Heart right ventricle (tissue), 16 donors: ENCODE measurements around the gene IGFBP7. TPM values are rescaled to one million over a fixed set of nuclear protein-coding genes. Genes with fewer than 3 reads are reported as not detected.

Experiments used
- ATAC-seq, 8 donors: fragments of 200-7000 bp; cut with Tn5 transposase; one replicate each; pipeline ENCODE4 v1.9.1; 2020; ENCODE audit warnings: mild to moderate bottlenecking in 8 of 8, moderate library complexity in 8 of 8, moderate number of reproducible peaks in 1 of 8
- DNase-seq, 2 donors: peaks; one replicate each; pipeline ENCODE4 v3.0.0-alpha.2; 2020
- H3K27ac ChIP-seq, 10 donors: fragments of 200-600 bp; sonication (generic) in 2 of 10; one replicate each; pipeline versions ENCODE4 v1.5.0 to v1.8.0; 2020 to 2022; ENCODE audit warnings: mild to moderate bottlenecking in 3 of 10
- H3K27me3 ChIP-seq, 7 donors: fragments of 200-600 bp; one replicate each; pipeline ENCODE4 v1.8.0; 2021 to 2022; ENCODE audit warnings: mild to moderate bottlenecking in 2 of 7
- H3K36me3 ChIP-seq, 9 donors: fragments of 200-600 bp; sonication (generic) in 1 of 9; one replicate each; pipeline versions ENCODE4 v1.5.0 to v1.8.0; 2020 to 2022; ENCODE audit warnings: mild to moderate bottlenecking in 2 of 9
- H3K4me1 ChIP-seq, 9 donors: fragments of 200-600 bp; sonication (generic) in 1 of 9; one replicate each; pipeline versions ENCODE4 v1.5.0 to v1.8.0; 2020 to 2022; ENCODE audit warnings: mild to moderate bottlenecking in 4 of 9
- H3K4me3 ChIP-seq, 10 donors: fragments of 200-600 bp; sonication (generic) in 2 of 10; one replicate each; pipeline versions ENCODE4 v1.5.0 to v1.8.0; 2020 to 2022; ENCODE audit warnings: mild to moderate bottlenecking in 7 of 10, moderate library complexity in 2 of 10
- H3K9me3 ChIP-seq, 11 donors: fragments of 200-600 bp in 10 of 11; sonication (generic) in 2 of 11; one replicate each; pipeline versions ENCODE4 v1.5.0 to v1.8.0; 2013 to 2022; ENCODE audit warnings: mild to moderate bottlenecking in 2 of 11, control low read depth in 1 of 11, moderate library complexity in 1 of 11
- WGBS, 2 donors: extraction: QIAGEN DNeasy Blood & Tissue Kit; methylation state at CpG; one replicate each; pipeline ENCODE4 v1.1.7; 2013; ENCODE audit warnings: inconsistent platforms in 1 of 2; 5-methylcytosine and 5-hydroxymethylcytosine counted together
- intact Hi-C, 10 donors: fragments of 100-400 bp; cut with DNase I; formaldehyde crosslinking; loops; one replicate each; pipeline versions ENCODE4 v1.11.1 to v1.14.2; 2022
- polyA plus RNA-seq, 2 donors: library from polyadenylated mRNA; stranded (reverse); fragments of 200-250 nt; gene quantifications; one replicate each; pipeline ENCODE4 v1.2.3, GENCODE V29; 2013
- total RNA-seq, 10 donors: library from RNA; stranded (reverse); fragmentation: NEBNext Ultra II Directional in 3 of 10; extraction: Animal tissue kit (Norgen Biotek cat#: 25700) in 3 of 10; gene quantifications; one replicate each; pipeline versions ENCODE4 v1.2.1 to v1.2.4, GENCODE V29; 2021 to 2023
- TF ChIP-seq, protein P1 (sequence below), 9 donors: fragments of 200-600 bp; sonication (generic) in 2 of 9; IDR thresholded peaks; one replicate each; pipeline versions ENCODE4 v1.5.0 to v1.8.0; 2021 to 2022; ENCODE audit warnings: antibody characterized with exemption in 9 of 9, mild to moderate bottlenecking in 5 of 9, moderate library complexity in 1 of 9
- donor health status: Arrhythmogenic right ventricular cardiomyopathy.
- donor health status: ischemic (EF 13 %, LVEDD 7.1; RV severe dilation, severe dysfunction).
- donor health status: healthy with polysubstance abuse.
- donor health status: DM: no; HTN: yes; CAD: no.
- donor health status: DM: no; HTN: no; CAD: no.
- donor health status: ischemic (EF 25% LVEDD 6.9; RV normal size, moderate dysfunction).
- donor health status: ischemic (EF 25% LVEDD 5.7; RV mildly dilated, moderate dysfunction).
- donor health status: healthy.
- donor health status: DM: yes; HTN: yes; CAD: no.
- donor health status: Ischemic cardiomyopathy.
- donor health status: ischemic (EF 35%, LVEDD 5.7; RV mildly dilated, moderate dysfunction).
- donor health status: nonischemic (EF 11% LVEDD 7.7; RV severe dilation, severe dysfunction).
- donor health status: DM: yes; HTN: yes; CAD: no.
- donor health status: PGD.
- donor health status: ischemic (EF 29% LVEDD 5.4; RV normal size, mild dysfunction).
- donor health status: nonischemic (EF 23%, LVEDD 6.1; RV moderate dilation, normal function).

Gene IGFBP7
- total and polyA plus RNA-seq, 12 donors, result 498 to 1,251 (median 626) TPM

DNA sequence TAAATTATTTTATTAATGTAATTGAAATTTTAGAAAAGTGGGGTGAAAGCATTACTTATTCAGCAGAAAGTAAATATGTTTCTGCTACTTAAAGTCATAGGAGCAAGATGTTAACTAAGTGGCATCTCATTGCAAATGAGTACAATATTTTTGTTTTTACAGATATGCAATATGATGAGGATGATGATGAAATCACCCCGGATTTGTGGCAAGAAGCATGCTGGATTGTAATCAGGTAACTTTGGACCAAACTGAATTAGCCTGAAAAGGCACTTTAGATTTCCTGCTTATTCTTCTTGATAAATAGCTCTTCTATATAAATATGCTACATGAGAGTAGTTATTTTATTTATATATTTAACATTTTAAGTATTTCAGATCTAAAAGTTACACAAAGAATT lies 124.0 kb downstream of the IGFBP7 start:
- Histone ChIP-seq H3K27me3 (no peaks in the 10 kb centered on the region), H3K4me3 (no peak overlapping the region), H3K4me1 (peaks cover 0 to 44% (median 29%) of the 10 kb centered on the region in 9 donors), H3K27ac (no peak overlapping the region), H3K36me3 (peaks cover 0 to 76% (median 35%) of the 10 kb centered on the region in 9 donors), H3K9me3 (no peaks in the 10 kb centered on the region)
- TF ChIP-seq, protein P1, sequence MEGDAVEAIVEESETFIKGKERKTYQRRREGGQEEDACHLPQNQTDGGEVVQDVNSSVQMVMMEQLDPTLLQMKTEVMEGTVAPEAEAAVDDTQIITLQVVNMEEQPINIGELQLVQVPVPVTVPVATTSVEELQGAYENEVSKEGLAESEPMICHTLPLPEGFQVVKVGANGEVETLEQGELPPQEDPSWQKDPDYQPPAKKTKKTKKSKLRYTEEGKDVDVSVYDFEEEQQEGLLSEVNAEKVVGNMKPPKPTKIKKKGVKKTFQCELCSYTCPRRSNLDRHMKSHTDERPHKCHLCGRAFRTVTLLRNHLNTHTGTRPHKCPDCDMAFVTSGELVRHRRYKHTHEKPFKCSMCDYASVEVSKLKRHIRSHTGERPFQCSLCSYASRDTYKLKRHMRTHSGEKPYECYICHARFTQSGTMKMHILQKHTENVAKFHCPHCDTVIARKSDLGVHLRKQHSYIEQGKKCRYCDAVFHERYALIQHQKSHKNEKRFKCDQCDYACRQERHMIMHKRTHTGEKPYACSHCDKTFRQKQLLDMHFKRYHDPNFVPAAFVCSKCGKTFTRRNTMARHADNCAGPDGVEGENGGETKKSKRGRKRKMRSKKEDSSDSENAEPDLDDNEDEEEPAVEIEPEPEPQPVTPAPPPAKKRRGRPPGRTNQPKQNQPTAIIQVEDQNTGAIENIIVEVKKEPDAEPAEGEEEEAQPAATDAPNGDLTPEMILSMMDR (IDR thresholded peaks at IDR 0.05), result no peak
- no peak for ATAC-seq
- DNase-seq, result no peak
- intact Hi-C loops, result no loop called here
- WGBS, 2 donors, result 87 to 93% methylated on average over 1 of the region's 1 CpG

DNA sequence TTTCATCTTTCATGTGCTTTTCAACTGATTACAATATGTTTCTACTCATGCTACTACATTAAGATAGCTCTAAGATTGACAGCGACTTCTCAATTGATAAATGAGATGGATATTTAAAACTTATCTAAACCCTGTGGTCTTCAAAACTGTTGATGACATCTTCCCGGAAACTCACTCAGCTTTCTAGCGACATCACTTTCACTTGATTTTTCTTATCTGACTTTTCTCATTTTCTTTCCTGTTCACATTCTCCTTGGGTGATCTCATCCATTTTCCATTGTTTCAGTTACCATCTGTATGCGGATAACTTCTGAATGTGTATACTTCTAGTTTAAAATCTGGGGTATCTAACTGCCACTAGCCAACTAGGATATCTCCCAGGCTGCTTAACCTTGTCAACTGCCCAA lies 128.4 kb downstream of the IGFBP7 start:
- intact Hi-C loops, result no loop called here
- Histone ChIP-seq H3K27ac (peak overlapping the region in 2 of 10 donors; percentile 5 to 57), H3K4me1 (peaks cover 0 to 59% (median 53%) of the 10 kb centered on the region in 9 donors), H3K9me3 (no peaks in the 10 kb centered on the region), H3K36me3 (peaks cover 0 to 42% (median 18%) of the 10 kb centered on the region in 9 donors), H3K4me3 (no peak overlapping the region), H3K27me3 (no peaks in the 10 kb centered on the region)
- ATAC-seq (no peak), DNase-seq (no peak)
- TF ChIP-seq, protein P1 (IDR thresholded peaks at IDR 0.05), result no peak
- 22 to 26% methylated on average over 4 of the region's 4 CpGs for WGBS, 2 donors

Other genes with a start within 250 kb of the IGFBP7 start
- 10 to 100 TPM; 22.4 to 36.8 (median 28.6) TPM for gene REST, start 202.5 kb downstream of the IGFBP7 start, total RNA-seq
- gene REST, start 202.5 kb downstream of the IGFBP7 start, polyA plus RNA-seq, result 1 to 10 TPM; 3.3 to 4.8 TPM
- 10 to 100 TPM; 11.0 to 14.7 (median 12.6) TPM for gene NOA1, start 132.8 kb downstream of the IGFBP7 start, total RNA-seq
- 10 to 100 TPM in 1 of 2 donors, 1 to 10 TPM in 1; 3.6 to 10.1 TPM for gene NOA1, start 132.8 kb downstream of the IGFBP7 start, polyA plus RNA-seq
- 10 to 100 TPM; 69.0 to 91.2 (median 80.9) TPM for gene POLR2B, start 131.5 kb downstream of the IGFBP7 start, total RNA-seq
- 10 to 100 TPM; 20.5 to 34.1 TPM for gene POLR2B, start 131.5 kb downstream of the IGFBP7 start, polyA plus RNA-seq